Vagina (tissue), 2 donors: ENCODE data around the gene ASB16. TPM values are rescaled to one million over a fixed set of nuclear protein-coding genes. Genes with fewer than 3 reads are reported as not detected.

ENCODE experiments used
- DNase-seq, 2 donors: peaks; one replicate each; pipeline ENCODE4 v3.0.0-alpha.2; 2017; ENCODE audit errors: extremely low spot score in 2 of 2
- H3K27ac ChIP-seq: fragments of 200-600 bp; sonication (generic); one replicate; pipeline ENCODE4 v1.5.1; 2019
- H3K27me3 ChIP-seq: fragments of 200-600 bp; sonication (generic); one replicate; pipeline ENCODE4 v1.5.1; 2019
- H3K36me3 ChIP-seq, 2 donors: fragments of 200-600 bp; sonication (generic); one replicate each; pipeline ENCODE4 v1.5.1; 2017 to 2019
- H3K4me1 ChIP-seq: fragments of 200-600 bp; sonication (generic); one replicate; pipeline ENCODE4 v1.5.1; 2019
- H3K4me3 ChIP-seq, 2 donors: fragments of 200-600 bp; sonication (generic); 1 replicate in 1 of 2; 2 replicates in 1 of 2; pipeline ENCODE4 v1.5.1; 2016 to 2019
- H3K9me3 ChIP-seq: fragments of 200-600 bp; sonication (generic); one replicate; pipeline ENCODE4 v1.5.1; 2019
- POLR2A ChIP-seq, 2 donors: fragments of 450-650 bp; IDR thresholded peaks; one replicate each; pipeline ENCODE4 v1.6.1; 2017; ENCODE audit warnings: antibody characterized with exemption in 2 of 2, mild to moderate bottlenecking in 2 of 2, moderate library complexity in 2 of 2
- POLR2AphosphoS5 ChIP-seq, 2 donors: sonication (generic); formaldehyde crosslinking; IDR thresholded peaks; one replicate each; pipeline ENCODE4 v1.9.0; 2017; ENCODE audit warnings: antibody characterized with exemption in 2 of 2, mild to moderate bottlenecking in 2 of 2, low read depth in 1 of 2; ENCODE audit not compliant: insufficient read depth in 1 of 2
- intact Hi-C: fragments of 100-400 bp; cut with DNase I; formaldehyde crosslinking; loops from one replicate; pipeline ENCODE4 v1.15.1; 2023
- total RNA-seq: library from RNA; depleted of rRNA; stranded (reverse); fragments of >200 nt; gene quantifications from one replicate; pipeline ENCODE4 v1.2.3, GENCODE V29; 2016
- TF ChIP-seq, protein P1 (sequence below), 3 experiments: fragments of 450-650 bp in 2 of 3; fragments of 200-600 bp in 1 of 3; sonication (generic) in 1 of 3; IDR thresholded peaks; one replicate each; pipeline ENCODE4 v1.5.1; 2017 to 2019; ENCODE audit warnings: antibody characterized with exemption in 3 of 3, mild to moderate bottlenecking in 2 of 3, moderate library complexity in 2 of 3

ASB16 gene
- total RNA-seq, 1 donor from 2014 or later: not detected

DNA sequence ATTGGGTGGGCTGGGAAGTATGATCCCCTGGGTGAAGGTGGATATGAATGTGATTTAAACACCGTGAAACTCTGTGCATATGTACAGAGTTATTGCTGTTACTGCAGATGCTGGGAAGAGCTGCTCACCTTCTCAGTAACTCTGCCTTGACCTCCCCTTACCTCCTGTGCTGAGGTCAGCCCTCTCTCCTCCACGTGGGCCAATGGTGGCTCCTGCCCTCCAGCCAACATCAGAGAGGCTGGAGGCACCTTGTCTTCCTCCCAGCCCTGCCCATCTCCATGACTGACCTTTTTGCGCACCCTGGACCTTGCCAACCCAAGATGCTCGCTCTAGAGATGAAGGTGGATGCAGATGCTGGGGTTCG is 387 bp upstream of the ASB16 start:
- H3K4me3 ChIP-seq: no peak overlapping the region
- TF ChIP-seq, protein P1, sequence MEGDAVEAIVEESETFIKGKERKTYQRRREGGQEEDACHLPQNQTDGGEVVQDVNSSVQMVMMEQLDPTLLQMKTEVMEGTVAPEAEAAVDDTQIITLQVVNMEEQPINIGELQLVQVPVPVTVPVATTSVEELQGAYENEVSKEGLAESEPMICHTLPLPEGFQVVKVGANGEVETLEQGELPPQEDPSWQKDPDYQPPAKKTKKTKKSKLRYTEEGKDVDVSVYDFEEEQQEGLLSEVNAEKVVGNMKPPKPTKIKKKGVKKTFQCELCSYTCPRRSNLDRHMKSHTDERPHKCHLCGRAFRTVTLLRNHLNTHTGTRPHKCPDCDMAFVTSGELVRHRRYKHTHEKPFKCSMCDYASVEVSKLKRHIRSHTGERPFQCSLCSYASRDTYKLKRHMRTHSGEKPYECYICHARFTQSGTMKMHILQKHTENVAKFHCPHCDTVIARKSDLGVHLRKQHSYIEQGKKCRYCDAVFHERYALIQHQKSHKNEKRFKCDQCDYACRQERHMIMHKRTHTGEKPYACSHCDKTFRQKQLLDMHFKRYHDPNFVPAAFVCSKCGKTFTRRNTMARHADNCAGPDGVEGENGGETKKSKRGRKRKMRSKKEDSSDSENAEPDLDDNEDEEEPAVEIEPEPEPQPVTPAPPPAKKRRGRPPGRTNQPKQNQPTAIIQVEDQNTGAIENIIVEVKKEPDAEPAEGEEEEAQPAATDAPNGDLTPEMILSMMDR (IDR thresholded peaks at IDR 0.05): no peak
- TF ChIP-seq POLR2A (IDR thresholded peaks at IDR 0.05) (no peak), POLR2AphosphoS5 (IDR thresholded peaks at IDR 0.05; ENCODE audit: insufficient read depth in 1 of 2, low read depth in 1 of 2) (no peak)
- no peak for DNase-seq
- intact Hi-C loops: no loop called here
- H3K36me3 ChIP-seq: no peaks in the 10 kb centered on the region
- no peaks in the 10 kb centered on the region for H3K9me3 ChIP-seq
- H3K4me1 ChIP-seq: peaks cover 9% of the 10 kb centered on the region
- H3K27me3 ChIP-seq: no peaks in the 10 kb centered on the region
- peak overlapping the region; percentile 13 for H3K27ac ChIP-seq

DNA sequence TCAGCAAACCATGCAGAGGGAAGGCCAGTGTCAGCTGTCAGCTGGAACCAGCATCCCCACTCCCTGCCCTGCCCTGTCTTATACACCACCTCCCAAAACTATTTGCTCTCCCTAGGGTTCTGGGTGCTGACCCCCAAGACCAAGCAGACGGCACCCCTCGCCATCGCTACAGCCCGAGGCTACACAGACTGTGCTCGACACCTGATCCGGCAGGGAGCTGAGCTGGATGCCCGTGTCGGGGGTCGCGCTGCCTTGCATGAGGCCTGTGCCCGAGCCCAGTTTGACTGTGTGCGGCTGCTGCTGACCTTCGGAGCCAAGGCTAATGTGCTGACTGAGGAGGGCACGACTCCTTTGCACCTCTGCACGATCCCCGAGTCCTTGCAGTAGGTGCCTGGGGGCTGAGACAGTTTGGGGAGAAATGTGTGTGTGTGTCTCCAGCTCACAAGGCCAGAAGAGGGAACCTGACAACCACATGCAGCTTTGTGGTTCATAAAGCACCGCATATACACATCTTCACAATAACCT is 1.5 kb downstream of the ASB16 start:
- peaks cover 9% of the 10 kb centered on the region for H3K4me1 ChIP-seq
- intact Hi-C loops: no loop called here
- H3K4me3 ChIP-seq: no peak overlapping the region
- no peak overlapping the region for H3K27ac ChIP-seq
- DNase-seq: peak in 1 of 2 donors; percentile 82
- H3K27me3 ChIP-seq: no peaks in the 10 kb centered on the region
- no peak for TF ChIP-seq POLR2AphosphoS5 (IDR thresholded peaks at IDR 0.05; ENCODE audit: insufficient read depth in 1 of 2, low read depth in 1 of 2)
- TF ChIP-seq, protein P1 (IDR thresholded peaks at IDR 0.05): no peak
- no peak for TF ChIP-seq POLR2A (IDR thresholded peaks at IDR 0.05)
- H3K36me3 ChIP-seq: peaks cover 0 to 7% of the 10 kb centered on the region in 2 donors
- H3K9me3 ChIP-seq: no peaks in the 10 kb centered on the region

DNA sequence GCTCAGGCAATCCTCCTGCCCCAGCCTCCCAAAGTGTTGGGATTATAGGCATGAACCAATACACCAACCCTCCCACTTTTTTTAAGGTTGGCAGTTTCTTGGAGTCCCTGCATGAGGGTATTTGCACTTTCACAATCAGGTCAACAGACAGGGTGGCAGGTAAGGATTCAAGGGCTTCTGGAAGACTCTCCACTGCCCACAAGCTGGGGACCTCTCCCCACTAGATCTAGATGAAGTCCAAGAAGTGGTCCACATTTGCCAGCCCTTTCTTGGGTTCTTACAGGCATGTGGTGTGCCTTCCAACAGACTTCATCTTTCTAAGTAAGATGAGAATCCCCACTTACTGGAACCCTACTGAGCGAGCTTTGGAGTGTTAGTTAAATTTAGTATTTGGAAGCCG is 3.9 kb downstream of the ASB16 start:
- Histone ChIP-seq H3K27me3 (no peaks in the 10 kb centered on the region), H3K9me3 (no peaks in the 10 kb centered on the region), H3K4me1 (peaks cover 9% of the 10 kb centered on the region), H3K4me3 (no peak overlapping the region), H3K27ac (no peak overlapping the region), H3K36me3 (peaks cover 0 to 24% of the 10 kb centered on the region in 2 donors)
- TF ChIP-seq, protein P1 (IDR thresholded peaks at IDR 0.05): no peak
- TF ChIP-seq POLR2A (IDR thresholded peaks at IDR 0.05) (no peak), POLR2AphosphoS5 (IDR thresholded peaks at IDR 0.05; ENCODE audit: insufficient read depth in 1 of 2, low read depth in 1 of 2) (no peak)
- DNase-seq: peak in 1 of 2 donors; percentile 78
- intact Hi-C loops: no loop called here

DNA sequence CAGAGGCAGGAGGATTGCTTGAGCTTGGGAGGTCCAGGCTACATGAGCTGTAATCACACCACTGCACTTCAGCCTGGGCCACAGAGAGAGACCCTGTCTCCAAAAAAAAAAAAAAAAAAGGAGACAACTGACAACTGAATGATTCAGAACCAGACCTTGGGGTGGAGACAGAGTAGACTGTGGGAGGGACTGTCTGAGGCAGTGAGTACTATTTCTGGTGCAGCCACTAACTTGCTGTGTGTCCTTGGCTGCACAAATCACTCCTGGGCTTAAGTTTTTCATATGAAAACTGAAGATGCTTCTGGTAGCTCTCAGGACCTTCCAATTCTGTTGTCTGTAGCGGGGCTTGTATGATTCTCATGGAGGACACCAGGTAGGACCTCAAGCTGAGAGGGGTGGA is 5.8 kb downstream of the ASB16 start:
- Histone ChIP-seq H3K4me3 (no peak overlapping the region), H3K36me3 (peaks cover 0 to 24% of the 10 kb centered on the region in 2 donors), H3K27ac (no peak overlapping the region), H3K9me3 (no peaks in the 10 kb centered on the region), H3K4me1 (no peaks in the 10 kb centered on the region), H3K27me3 (no peaks in the 10 kb centered on the region)
- no peak for TF ChIP-seq POLR2AphosphoS5 (IDR thresholded peaks at IDR 0.05; ENCODE audit: insufficient read depth in 1 of 2, low read depth in 1 of 2)
- TF ChIP-seq, protein P1 (IDR thresholded peaks at IDR 0.05): no peak
- no peak for TF ChIP-seq POLR2A (IDR thresholded peaks at IDR 0.05)
- no peak for DNase-seq
- intact Hi-C loops: no loop called here

DNA sequence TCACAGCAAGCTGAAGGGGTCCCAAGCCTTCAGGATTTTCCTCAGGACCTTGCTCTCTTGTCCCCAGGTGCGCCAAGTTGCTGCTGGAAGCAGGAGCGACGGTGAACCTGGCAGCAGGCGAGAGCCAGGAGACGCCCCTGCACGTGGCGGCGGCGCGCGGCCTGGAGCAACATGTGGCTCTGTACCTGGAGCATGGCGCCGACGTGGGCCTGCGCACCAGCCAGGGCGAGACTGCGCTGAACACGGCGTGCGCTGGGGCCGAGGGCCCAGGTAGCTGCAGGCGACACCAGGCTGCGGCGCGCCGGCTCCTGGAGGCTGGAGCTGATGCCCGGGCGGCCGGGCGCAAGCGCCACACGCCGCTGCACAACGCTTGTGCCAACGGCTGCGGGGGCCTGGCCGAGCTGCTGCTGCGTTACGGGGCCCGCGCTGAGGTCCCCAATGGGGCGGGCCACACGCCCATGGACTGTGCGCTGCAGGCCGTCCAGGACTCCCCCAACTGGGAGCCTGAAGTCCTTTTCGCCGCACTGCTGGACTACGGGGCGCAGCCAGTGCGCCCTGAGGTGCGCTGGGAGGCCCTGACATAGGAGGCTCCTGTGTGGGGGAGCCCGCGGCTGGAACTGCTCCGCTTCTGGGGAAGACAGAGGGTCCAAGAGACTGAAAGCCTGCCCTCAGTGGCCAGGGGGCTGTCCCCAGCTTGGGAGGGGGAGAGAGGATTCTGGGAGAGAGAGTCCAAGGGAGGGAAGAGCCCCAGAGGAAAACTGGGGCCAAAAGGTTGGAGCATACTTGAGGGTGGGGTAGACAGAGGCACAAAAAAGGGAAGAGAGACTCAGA is 6.4 kb downstream of the ASB16 start:
- intact Hi-C loops: no loop called here
- H3K36me3 ChIP-seq: peaks cover 0 to 28% of the 10 kb centered on the region in 2 donors
- no peak overlapping the region for H3K27ac ChIP-seq

More for the DNA sequence above, 6.4 kb downstream of the ASB16 start:
- no peaks in the 10 kb centered on the region for H3K27me3 ChIP-seq
- no peak for TF ChIP-seq POLR2A (IDR thresholded peaks at IDR 0.05)
- TF ChIP-seq, protein P1 (IDR thresholded peaks at IDR 0.05): no peak
- TF ChIP-seq POLR2AphosphoS5 (IDR thresholded peaks at IDR 0.05; ENCODE audit: insufficient read depth in 1 of 2, low read depth in 1 of 2): no peak
- H3K9me3 ChIP-seq: no peaks in the 10 kb centered on the region
- H3K4me1 ChIP-seq: no peaks in the 10 kb centered on the region
- DNase-seq: no peak
- H3K4me3 ChIP-seq: no peak overlapping the region
